NCI-H2029 treated with DMSO at 0.1 percent for 48 hours (cell line): ENCODE results near the gene FBXO10.
A peak's percentile ranks its signal among the peaks of the same experiment; 100 is the strongest.
"Not testable (repeated sequence)": the region's sequence is repeated elsewhere in the genome, so short reads cannot be mapped to it uniquely, and the experiment has no call there.

Source experiments
- DNase-seq: peaks from one replicate; lab custom pipeline; 2025; lab: John Stamatoyannopoulos, UW

Gene FBXO10

GRCh38 chr9:37575921-37576721 lies at the start of gene FBXO10:
Gene FBXO10 (minus strand): TSS chr9:37576380. CDS start chr9:37541768, 34,612 bp downstream.
- DNase-seq: peak; percentile 29

- no peak for DNase-seq
Observed at GRCh38 chr9:37625758-37626147, 49.6 kb upstream of the FBXO10 start.

GRCh38 chr9:37625036-37625757 lies 49.0 kb upstream of the FBXO10 start:
- no peak for DNase-seq

- no peak for DNase-seq
Observed at GRCh38 chr9:37624073-37624472, 47.9 kb upstream of the FBXO10 start.

GRCh38 chr9:37623267-37623666 lies 47.1 kb upstream of the FBXO10 start:
- DNase-seq: no peak

- no peak for DNase-seq
Observed at GRCh38 chr9:37622462-37622861, 46.3 kb upstream of the FBXO10 start.

GRCh38 chr9:37621273-37622121 lies 45.3 kb upstream of the FBXO10 start:
- DNase-seq: no peak

GRCh38 chr9:37620396-37620795 lies 44.2 kb upstream of the FBXO10 start:
- DNase-seq: no peak

GRCh38 chr9:37619806-37620205 lies 43.6 kb upstream of the FBXO10 start:
- no peak for DNase-seq

GRCh38 chr9:37618817-37619216 lies 42.6 kb upstream of the FBXO10 start:
- no peak for DNase-seq

GRCh38 chr9:37617832-37618231 lies 41.7 kb upstream of the FBXO10 start:
- no peak for DNase-seq

- DNase-seq: no peak
Observed at GRCh38 chr9:37617161-37617560, 41.0 kb upstream of the FBXO10 start.

GRCh38 chr9:37611961-37612360 lies 35.8 kb upstream of the FBXO10 start:
- no peak for DNase-seq

- DNase-seq: no peak
Observed at GRCh38 chr9:37611014-37611413, 34.8 kb upstream of the FBXO10 start.

- DNase-seq: no peak
Observed at GRCh38 chr9:37609735-37610397, 33.7 kb upstream of the FBXO10 start.

- no peak for DNase-seq
Observed at GRCh38 chr9:37608250-37608649, 32.1 kb upstream of the FBXO10 start.

GRCh38 chr9:37604296-37604695 lies 28.1 kb upstream of the FBXO10 start:
- DNase-seq: no peak

- peak; percentile 60 for DNase-seq
Observed at GRCh38 chr9:37602817-37603216, 26.6 kb upstream of the FBXO10 start.

GRCh38 chr9:37602061-37602460 lies 25.9 kb upstream of the FBXO10 start:
- DNase-seq: not testable (repeated sequence)

- DNase-seq: no peak
Observed at GRCh38 chr9:37596504-37596903, 20.3 kb upstream of the FBXO10 start.

GRCh38 chr9:37593883-37594448 lies 17.8 kb upstream of the FBXO10 start:
- DNase-seq: no peak
